ENCODE measurements around the gene DBNDD1.
"Not testable (repeated sequence)": the region's sequence is repeated elsewhere in the genome, so short reads cannot be mapped to it uniquely, and the experiment has no call there.

DBNDD1 gene

DNA sequence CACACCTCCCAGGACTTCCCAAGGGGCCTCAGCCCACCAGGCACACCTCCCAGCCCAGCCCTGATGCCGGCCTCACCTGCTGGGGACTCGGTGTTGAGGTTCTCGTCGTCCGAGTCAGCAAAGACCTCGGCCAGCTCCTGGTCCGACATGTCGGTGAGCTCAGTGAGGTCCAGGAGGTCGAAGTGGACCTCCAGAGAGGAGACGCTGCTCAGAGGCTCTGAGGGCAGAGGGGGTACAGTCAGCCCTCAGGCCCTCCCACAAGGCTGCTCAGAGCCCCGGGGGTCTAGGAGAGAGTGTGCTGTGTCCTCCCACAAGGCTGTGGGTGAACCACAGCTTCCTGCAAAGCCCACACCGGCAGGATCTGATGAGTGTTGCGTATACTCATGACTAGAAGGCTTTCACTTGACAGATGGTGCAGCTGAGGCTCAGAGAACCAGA lies 10.5 kb downstream of the DBNDD1 start:
- Histone ChIP-seq H3K9ac (ENCODE audit: low read length) (no peak overlapping the region), H3K4me1 (ENCODE audit: insufficient read depth, low read length) (no peaks in the 10 kb centered on the region), H3K36me3 (ENCODE audit: insufficient read depth, low read length) (no peaks in the 10 kb centered on the region), H3K4me3 (ENCODE audit: low read depth in 1 of 2, low read length in 2 of 2) (no peak overlapping the region), H3K9me3 (ENCODE audit: low read length) (no peaks in the 10 kb centered on the region), H3K27ac (ENCODE audit: low read depth, low read length) (no peak overlapping the region), H3K27me3 (ENCODE audit: control insufficient read depth in 1 of 2, insufficient read depth in 2 of 2, low read length in 2 of 2) (no peaks in the 10 kb centered on the region)

DNA sequence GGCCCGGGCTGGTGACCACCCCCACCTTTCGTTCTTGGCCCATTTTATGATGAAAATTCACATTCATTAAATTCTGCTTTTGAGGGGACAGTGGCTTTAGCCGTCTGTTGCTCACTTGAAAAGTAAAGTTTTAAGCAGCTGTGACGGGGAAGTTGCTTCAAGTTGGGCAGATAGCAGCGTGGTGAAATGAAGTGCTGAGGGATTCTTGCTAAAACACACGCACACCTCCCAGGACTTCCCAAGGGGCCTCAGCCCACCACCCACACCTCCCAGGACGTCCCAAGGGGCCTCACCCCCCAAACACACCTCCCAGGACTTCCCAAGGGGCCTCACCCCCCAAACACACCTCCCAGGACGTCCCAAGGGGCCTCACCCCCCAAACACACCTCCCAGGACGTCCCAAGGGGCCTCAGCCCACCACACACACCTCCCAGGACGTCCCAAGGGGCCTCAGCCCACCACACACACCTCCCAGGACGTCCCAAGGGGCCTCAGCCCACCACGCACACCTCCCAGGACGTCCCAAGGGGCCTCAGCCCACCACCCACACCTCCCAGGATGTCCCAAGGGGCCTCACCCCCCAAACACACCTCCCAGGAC lies 11.5 kb downstream of the DBNDD1 start:
- not testable (repeated sequence) for H3K4me3 ChIP-seq (ENCODE audit: low read depth in 1 of 2, low read length in 2 of 2); H3K9me3 ChIP-seq (ENCODE audit: low read length); H3K36me3 ChIP-seq (ENCODE audit: insufficient read depth, low read length); H3K27me3 ChIP-seq (ENCODE audit: control insufficient read depth in 1 of 2, insufficient read depth in 2 of 2, low read length in 2 of 2); H3K27ac ChIP-seq (ENCODE audit: low read depth, low read length); H3K9ac ChIP-seq (ENCODE audit: low read length); H3K4me1 ChIP-seq (ENCODE audit: insufficient read depth, low read length)

DNA sequence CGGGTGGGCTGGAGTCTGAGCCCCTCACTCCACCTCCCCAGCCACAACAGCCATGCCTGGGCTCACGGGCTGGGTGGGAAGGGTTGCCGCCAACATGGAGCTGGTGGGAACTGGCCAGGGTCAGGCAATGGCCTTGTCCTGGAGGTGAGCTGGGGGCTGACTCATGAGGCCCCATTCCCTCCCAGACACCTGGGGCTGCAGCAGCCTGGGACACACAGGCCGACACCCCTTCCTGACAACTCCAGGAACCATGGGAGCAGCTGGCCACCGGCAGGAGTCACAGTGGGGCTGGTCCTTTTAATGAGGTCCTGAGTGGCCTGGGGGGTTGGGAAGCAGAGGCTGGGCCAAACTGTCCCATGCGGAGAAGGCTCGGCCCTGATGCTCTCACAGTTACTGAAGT lies 12.2 kb downstream of the DBNDD1 start:
- Histone ChIP-seq H3K4me1 (ENCODE audit: insufficient read depth, low read length) (no peaks in the 10 kb centered on the region), H3K36me3 (ENCODE audit: insufficient read depth, low read length) (no peaks in the 10 kb centered on the region), H3K9ac (ENCODE audit: low read length) (no peak overlapping the region), H3K4me3 (ENCODE audit: low read depth in 1 of 2, low read length in 2 of 2) (no peak overlapping the region), H3K27ac (ENCODE audit: low read depth, low read length) (no peak overlapping the region), H3K27me3 (ENCODE audit: control insufficient read depth in 1 of 2, insufficient read depth in 2 of 2, low read length in 2 of 2) (no peaks in the 10 kb centered on the region), H3K9me3 (ENCODE audit: low read length) (no peaks in the 10 kb centered on the region)

DNA sequence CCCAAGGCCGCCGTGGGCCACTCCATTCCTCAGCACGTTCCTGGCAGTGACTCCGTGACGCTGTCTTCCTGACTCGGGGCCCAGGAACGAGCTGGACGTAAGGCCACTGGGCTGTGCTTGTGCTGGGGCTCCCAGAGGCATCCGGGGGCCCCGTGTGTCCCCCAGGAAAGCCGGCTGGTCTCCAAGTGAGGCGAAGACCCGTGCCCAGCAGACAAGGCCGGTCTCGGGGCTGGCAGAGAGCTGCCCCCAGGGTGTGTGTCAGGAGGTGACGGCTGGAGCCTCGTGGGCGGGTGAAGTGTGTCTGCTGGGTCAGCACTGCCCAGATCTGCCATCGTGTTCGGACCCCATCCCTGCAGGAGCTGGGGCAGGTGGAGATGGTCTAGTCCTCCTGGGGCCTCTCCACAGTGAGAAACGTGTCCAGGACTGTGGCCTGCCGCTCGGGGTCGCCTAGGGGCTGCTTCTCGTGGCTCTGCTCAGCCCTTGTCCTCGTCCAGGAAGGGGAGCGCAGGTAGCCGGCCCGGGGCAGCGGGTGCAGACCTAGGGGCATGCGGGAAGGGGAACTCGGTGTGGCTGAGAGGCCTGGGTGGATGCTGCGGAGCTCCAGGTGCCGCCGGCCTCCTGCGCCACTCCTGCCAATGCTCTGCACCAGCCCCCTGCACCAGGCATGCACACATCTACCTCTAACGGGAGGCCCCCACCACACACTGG lies 13.1 kb downstream of the DBNDD1 start:
- H3K27ac ChIP-seq (ENCODE audit: low read depth, low read length) = no peak overlapping the region
- H3K9ac ChIP-seq (ENCODE audit: low read length) = no peak overlapping the region
- H3K36me3 ChIP-seq (ENCODE audit: insufficient read depth, low read length) = no peaks in the 10 kb centered on the region
- H3K4me1 ChIP-seq (ENCODE audit: insufficient read depth, low read length) = no peaks in the 10 kb centered on the region
- H3K27me3 ChIP-seq (ENCODE audit: control insufficient read depth in 1 of 2, insufficient read depth in 2 of 2, low read length in 2 of 2) = no peaks in the 10 kb centered on the region
- H3K9me3 ChIP-seq (ENCODE audit: low read length) = no peaks in the 10 kb centered on the region
- H3K4me3 ChIP-seq (ENCODE audit: low read depth in 1 of 2, low read length in 2 of 2) = no peak overlapping the region

DNA sequence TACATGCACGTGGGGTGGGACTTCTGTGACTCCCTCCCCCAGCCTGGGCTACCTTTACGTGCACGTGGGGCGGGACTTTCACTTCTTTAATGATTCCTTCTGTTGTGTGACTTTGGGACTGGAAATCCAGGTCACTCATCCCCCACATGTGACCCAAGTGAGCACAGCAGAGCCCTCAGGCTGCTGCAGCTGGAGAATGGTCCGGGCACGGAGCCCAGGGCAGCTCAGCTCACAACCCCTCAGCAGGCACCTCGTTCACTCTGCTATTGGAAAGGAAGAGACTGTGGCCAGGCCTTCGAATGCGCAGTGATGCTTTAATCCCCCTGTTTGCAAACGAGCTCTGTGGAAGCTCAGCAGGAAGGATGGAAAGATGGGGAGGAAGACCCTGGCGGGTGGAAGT lies 14.7 kb downstream of the DBNDD1 start:
- no peaks in the 10 kb centered on the region for H3K4me1 ChIP-seq (ENCODE audit: insufficient read depth, low read length)
- H3K27ac ChIP-seq (ENCODE audit: low read depth, low read length) = no peak overlapping the region
- no peaks in the 10 kb centered on the region for H3K36me3 ChIP-seq (ENCODE audit: insufficient read depth, low read length)
- no peak overlapping the region for H3K9ac ChIP-seq (ENCODE audit: low read length)
- H3K9me3 ChIP-seq (ENCODE audit: low read length) = no peaks in the 10 kb centered on the region
- H3K4me3 ChIP-seq (ENCODE audit: low read depth in 1 of 2, low read length in 2 of 2) = no peak overlapping the region
- H3K27me3 ChIP-seq (ENCODE audit: control insufficient read depth in 1 of 2, insufficient read depth in 2 of 2, low read length in 2 of 2) = no peaks in the 10 kb centered on the region

DNA sequence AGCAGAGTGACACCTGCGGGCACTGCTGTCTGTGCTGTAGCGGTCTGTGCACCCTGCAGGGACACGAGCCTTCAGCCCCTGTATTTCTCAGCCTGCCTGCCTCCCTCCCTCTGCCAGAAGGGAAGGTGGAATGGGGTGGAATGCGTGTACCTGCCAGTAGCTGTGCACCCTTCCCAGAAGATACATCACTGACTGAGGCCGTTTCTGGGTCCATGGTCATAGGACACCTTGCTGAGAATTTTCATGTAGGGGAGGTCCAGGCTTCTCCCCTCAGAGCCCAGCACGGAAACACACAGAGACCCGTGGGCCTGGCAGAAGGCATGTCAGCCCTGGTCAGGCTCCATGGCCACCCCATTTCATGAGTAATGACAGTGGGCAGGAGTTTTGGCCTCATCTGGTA lies 16.5 kb downstream of the DBNDD1 start:
- H3K27me3 ChIP-seq (ENCODE audit: control insufficient read depth in 1 of 2, insufficient read depth in 2 of 2, low read length in 2 of 2) = no peaks in the 10 kb centered on the region
- no peak overlapping the region for H3K4me3 ChIP-seq (ENCODE audit: low read depth in 1 of 2, low read length in 2 of 2)
- no peak overlapping the region for H3K9ac ChIP-seq (ENCODE audit: low read length)
- H3K27ac ChIP-seq (ENCODE audit: low read depth, low read length) = no peak overlapping the region
- H3K9me3 ChIP-seq (ENCODE audit: low read length) = no peaks in the 10 kb centered on the region
- no peaks in the 10 kb centered on the region for H3K4me1 ChIP-seq (ENCODE audit: insufficient read depth, low read length)
- peaks cover 10% of the 10 kb centered on the region for H3K36me3 ChIP-seq (ENCODE audit: insufficient read depth, low read length)

DNA sequence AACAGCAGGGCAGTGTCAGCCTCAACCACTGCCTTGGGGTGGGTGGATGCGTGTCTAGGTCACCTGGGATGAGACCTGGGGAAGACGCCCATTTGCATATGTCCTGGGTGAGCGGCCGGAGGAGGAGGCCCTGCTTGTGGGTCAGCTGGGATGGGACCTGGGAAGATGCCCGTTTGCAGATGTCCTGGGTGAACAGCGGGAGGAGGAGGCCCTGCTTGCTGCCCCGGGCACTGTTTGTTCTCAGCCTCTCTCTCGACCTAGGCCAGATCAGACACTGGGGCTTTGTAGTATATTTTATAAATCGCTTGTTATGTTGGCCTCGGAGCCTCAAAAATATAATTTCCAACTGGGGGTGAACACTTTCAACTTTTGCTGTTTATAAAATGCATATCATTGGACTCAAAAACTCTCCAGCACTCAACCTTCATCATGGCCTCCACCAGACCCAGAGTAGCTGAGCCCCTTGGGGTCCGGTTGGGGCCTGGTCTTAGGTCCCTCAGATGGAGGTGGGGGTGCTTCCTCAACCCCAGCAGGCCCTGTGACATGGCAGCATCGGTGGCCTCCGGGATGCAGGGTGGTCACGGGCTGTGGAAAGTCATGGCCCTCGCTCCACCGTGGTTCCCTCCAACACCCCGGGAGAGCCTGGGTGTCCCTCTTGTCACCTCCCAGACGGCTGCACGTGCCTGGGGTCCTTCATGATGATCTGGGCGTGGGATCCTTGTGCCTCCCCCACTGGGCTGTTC lies 17.3 kb downstream of the DBNDD1 start:
- Histone ChIP-seq H3K4me3 (ENCODE audit: low read depth in 1 of 2, low read length in 2 of 2) (no peak overlapping the region), H3K9ac (ENCODE audit: low read length) (no peak overlapping the region), H3K27ac (ENCODE audit: low read depth, low read length) (no peak overlapping the region), H3K9me3 (ENCODE audit: low read length) (no peaks in the 10 kb centered on the region), H3K36me3 (ENCODE audit: insufficient read depth, low read length) (peaks cover 15% of the 10 kb centered on the region), H3K4me1 (ENCODE audit: insufficient read depth, low read length) (no peaks in the 10 kb centered on the region), H3K27me3 (ENCODE audit: control insufficient read depth in 1 of 2, insufficient read depth in 2 of 2, low read length in 2 of 2) (no peaks in the 10 kb centered on the region)

DNA sequence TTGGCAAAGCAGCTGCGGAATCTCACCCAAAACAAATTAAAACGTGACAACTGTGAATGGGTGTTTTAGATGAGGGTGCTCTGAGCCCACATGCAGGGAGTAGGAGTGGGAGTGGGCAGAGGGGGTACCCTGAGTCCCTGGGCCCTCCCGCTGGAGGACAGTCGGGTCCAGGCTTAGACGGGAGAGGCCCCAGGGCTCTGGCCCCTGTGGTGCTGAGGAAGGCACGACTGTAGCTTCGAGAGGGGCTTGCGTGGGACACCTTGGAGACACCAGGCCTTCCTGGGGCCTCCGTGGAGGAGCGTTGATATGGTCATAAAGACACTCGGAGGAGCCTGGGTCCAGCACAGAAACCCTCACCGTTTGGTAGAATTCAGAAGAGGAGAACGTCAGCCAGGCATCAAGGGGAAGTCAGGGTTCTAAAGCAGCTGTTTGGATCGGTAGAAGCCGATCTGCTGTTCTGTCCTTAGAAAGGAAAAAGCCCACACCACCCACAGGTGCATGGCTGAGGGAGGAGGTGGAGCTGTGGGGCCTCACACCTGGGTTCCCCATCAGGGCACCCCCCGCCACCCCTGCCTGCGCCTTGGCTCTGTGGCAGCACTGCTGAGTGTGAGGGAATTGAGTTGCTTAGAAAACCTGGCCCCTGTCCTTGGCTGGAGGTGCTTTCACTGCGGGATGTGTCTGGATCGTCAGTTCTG lies 18.4 kb downstream of the DBNDD1 start:
- Histone ChIP-seq H3K27ac (ENCODE audit: low read depth, low read length) (no peak overlapping the region), H3K36me3 (ENCODE audit: insufficient read depth, low read length) (peaks cover 21% of the 10 kb centered on the region), H3K9me3 (ENCODE audit: low read length) (no peaks in the 10 kb centered on the region), H3K9ac (ENCODE audit: low read length) (no peak overlapping the region), H3K4me1 (ENCODE audit: insufficient read depth, low read length) (no peaks in the 10 kb centered on the region), H3K4me3 (ENCODE audit: low read depth in 1 of 2, low read length in 2 of 2) (no peak overlapping the region), H3K27me3 (ENCODE audit: control insufficient read depth in 1 of 2, insufficient read depth in 2 of 2, low read length in 2 of 2) (no peaks in the 10 kb centered on the region)

DNA sequence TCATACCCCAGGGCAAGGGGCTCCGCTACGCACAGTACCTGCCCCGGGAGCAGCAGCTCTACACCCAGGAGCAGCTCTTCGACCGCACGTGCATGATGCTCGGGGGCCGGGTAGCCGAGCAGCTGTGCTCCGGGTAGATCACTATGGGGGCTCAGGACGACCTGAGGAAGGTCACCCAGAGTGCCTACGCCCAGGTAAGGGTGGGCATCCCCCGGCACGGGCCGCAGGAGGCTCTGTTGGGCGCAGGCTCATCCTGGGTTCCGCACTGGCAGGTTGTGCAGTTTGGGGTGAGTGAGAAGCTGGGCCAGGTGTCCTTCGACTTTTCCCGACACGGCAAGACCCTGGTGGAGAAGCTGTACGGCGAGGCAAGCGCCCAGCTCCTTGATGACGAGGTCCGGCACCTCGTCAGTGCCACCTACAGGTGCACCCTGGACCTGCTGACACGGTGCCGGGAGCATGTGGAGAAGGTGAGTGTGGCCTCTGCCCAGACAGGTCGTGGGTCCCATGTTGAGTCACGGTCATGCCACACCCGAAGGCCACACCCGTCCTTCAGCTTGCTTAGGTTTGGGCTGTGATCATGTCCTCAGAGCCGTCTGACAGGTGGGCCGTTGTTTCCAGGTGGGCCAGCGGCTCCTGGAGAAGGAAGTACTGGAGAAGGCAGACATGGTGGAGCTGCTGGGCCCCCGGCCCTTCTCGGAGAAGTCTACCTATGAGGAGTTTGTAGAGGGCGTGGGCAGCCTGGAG lies 19.3 kb downstream of the DBNDD1 start:
- no peak overlapping the region for H3K27ac ChIP-seq (ENCODE audit: low read depth, low read length)
- peaks cover 24% of the 10 kb centered on the region for H3K36me3 ChIP-seq (ENCODE audit: insufficient read depth, low read length)
- no peaks in the 10 kb centered on the region for H3K4me1 ChIP-seq (ENCODE audit: insufficient read depth, low read length)
- no peak overlapping the region for H3K4me3 ChIP-seq (ENCODE audit: low read depth in 1 of 2, low read length in 2 of 2)
- no peak overlapping the region for H3K9ac ChIP-seq (ENCODE audit: low read length)
- no peaks in the 10 kb centered on the region for H3K27me3 ChIP-seq (ENCODE audit: control insufficient read depth in 1 of 2, insufficient read depth in 2 of 2, low read length in 2 of 2)
- no peaks in the 10 kb centered on the region for H3K9me3 ChIP-seq (ENCODE audit: low read length)

DNA sequence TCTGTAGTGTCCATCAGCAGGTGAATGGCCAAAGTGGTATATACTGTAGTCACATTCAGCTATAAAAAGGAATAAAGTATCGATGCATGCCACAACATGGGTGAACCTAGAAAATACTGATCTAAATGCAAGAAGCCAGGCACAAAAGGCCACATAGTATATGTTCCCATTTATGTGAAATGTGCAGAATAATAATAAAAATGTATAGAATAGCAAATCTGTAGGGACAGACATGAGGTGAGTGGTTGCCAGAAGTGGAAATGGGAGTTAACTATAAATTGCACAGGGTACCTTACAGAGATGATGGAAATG lies 23.1 kb downstream of the DBNDD1 start:
- no peak overlapping the region for H3K9ac ChIP-seq (ENCODE audit: low read length)
- no peaks in the 10 kb centered on the region for H3K9me3 ChIP-seq (ENCODE audit: low read length)
- no peaks in the 10 kb centered on the region for H3K27me3 ChIP-seq (ENCODE audit: control insufficient read depth in 1 of 2, insufficient read depth in 2 of 2, low read length in 2 of 2)
- no peak overlapping the region for H3K4me3 ChIP-seq (ENCODE audit: low read depth in 1 of 2, low read length in 2 of 2)
- H3K27ac ChIP-seq (ENCODE audit: low read depth, low read length) = no peak overlapping the region
- no peaks in the 10 kb centered on the region for H3K4me1 ChIP-seq (ENCODE audit: insufficient read depth, low read length)
- H3K36me3 ChIP-seq (ENCODE audit: insufficient read depth, low read length) = peaks cover 59% of the 10 kb centered on the region
